ENCODE data around the gene OR52N5. TPM values are rescaled to one million over a fixed set of nuclear protein-coding genes. Genes with fewer than 3 reads are reported as not detected.

The OR52N5 gene
- not detected for polyA plus RNA-seq (ENCODE audit: insufficient read length)

DNA sequence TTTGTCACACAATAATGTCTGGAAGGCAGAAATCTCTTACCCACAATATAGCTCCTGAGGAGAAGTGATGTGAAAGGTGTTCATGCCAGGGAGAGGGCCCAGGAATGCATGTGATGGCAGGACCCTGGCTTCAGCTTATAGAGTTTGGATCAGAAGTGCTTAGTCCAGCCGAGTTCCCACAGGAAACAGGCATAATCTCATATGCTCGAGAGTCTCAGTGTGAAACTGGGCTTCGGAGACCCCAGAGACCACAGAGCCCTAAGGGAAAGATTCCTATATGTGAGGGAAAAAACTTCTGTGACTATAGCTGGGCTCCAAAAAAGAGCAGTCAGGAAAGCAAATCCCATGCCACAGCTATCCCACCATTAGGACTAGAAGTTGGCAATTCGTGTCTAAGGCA, at the start of gene OR52N5:
Gene OR52N5, minus strand, starts transcription at position 101 of the 400 bp plus-strand sequence. CDS start 4,721 bp downstream, outside the sequence.
- no peak for DNase-seq

GRCh38 chr11:5831196-5831829, 48.2 kb upstream of the OR52N5 start:
- DNase-seq, result no peak

DNA sequence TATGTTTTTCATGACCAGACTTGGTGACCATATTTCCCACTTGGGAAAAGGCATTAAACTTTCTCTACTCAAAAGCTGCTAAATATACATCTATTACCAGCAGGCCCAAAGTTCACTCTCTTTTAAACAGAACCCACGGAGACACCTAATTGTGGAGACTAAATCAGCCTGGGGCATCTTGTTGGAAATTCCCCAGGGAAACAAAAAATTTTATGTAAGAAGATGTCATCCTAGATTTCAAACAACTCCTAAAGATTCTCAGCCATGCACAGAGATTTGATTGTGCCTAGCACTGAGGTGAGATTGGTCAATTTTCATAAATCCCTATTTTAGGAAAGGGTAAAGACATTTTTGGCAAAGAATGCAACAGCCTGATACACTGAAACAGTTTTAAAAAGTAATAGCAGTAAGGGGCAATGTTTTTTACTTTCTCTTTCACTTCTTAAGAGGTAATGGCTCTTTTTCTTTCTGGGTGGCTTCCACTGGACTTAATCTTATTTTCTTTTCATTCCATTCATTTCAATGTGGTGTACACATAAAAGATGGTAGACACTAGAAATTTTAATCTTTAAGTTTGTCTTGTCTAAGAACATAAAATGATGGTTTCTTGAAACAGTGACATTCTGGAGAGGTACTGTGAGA, 35.2 kb upstream of the OR52N5 start:
- DNase-seq, result no peak

DNA sequence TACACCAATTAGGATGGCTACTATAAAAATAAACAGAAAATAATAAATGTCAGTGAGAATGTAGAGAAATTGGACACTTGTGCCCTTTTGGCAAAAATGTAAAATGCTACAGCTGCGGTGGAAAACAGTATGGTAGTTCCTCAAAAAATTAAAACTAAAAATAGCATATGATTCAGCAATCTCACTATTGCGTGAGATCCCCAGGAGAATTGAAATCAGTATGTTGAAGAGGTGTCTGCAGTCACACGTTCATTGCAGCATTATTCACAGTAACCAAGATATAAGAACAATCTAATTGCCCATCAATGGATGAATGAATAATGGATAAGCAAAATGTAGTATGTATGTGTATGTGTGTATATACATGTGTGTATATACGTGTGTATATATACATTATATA, 32.4 kb upstream of the OR52N5 start:
- no peak for DNase-seq

- DNase-seq, result no peak
Measured at GRCh38 chr11:5809905-5810795, 27.0 kb upstream of the OR52N5 start.

- DNase-seq, result no peak
Measured at GRCh38 chr11:5809122-5809519, 26.0 kb upstream of the OR52N5 start.

DNA sequence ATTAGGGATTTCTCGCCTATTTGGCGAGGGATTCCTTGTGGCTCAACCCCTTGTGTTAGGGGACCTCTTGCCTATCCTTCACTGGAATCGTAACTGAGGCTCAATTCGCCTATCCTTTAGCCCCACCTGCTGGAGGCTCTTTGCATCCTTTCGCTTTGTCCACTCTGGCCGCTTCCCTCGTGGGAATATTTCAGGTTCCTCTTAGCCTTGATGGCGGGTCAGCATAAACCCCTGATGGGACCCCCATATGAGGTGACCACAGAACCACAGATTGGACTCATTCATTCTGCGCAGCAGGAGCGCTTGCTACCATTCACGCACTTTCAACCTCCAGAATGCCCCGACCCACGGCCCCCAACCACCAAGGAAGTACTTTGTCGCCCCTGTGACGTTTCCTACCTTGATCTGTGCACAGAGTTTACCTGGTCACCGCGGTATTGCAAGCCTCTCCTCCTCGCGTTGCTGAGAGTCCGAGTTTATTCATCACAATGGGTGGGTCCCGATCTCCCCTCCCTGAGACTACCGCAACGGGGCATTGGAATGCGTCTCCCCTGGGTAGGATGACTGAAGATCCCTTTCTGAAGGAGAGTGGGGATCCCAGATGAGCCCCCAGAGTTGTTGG, 25.5 kb upstream of the OR52N5 start, which contains the start of gene OR52N2:
Gene OR52N2, plus strand, starts transcription at position 425 of the 622 bp plus-strand sequence. CDS start 11,412 bp downstream, outside the sequence.
- peak; percentile 70 for DNase-seq

GRCh38 chr11:5807580-5807979, 24.4 kb upstream of the OR52N5 start:
- DNase-seq, result no peak

DNA sequence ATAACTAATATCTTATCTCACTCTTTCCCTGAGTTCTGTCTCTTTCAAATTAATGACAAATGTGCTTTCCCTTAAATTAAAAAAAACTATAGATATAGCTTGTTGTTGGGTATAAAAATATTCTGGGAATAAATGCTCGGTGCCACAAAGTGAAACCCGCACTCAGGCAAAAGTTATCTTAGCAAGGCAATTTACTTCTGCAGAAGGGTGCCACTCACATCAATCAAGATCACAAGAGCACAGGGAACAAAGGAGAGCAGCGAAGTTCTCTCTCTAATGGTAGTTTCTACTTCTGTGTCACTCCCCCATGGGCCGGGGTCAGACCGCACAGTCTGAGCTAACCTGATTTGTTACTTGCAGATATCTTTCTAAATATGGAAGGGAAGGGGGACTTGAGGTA, 20.8 kb upstream of the OR52N5 start:
- no peak for DNase-seq

DNA sequence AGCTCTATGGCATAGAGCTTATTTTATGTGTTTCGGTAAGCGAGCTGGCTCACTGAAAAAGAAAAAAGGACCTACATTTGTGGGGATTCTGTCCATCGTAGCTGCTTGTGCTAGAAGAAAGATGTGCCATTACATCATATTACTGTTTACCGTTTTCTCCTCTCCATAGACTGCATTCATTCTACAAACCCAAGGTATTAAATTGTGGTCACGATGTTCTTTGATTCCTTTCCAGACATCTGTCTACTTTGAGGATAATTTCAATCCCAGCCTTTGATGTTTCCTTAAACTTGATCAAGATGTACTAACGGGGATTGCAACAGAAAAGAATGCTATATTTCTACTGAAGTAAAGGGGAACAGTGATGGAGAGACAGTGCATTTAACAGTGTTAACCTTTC, 13.4 kb upstream of the OR52N5 start:
- no peak for DNase-seq

- no peak for DNase-seq
Measured at GRCh38 chr11:5791165-5791564, 8.0 kb upstream of the OR52N5 start, which contains the start of gene OR52N1. Gene OR52N1 (minus strand): TSS chr11:5791265. CDS start chr11:5788816, 2,449 bp downstream.

GRCh38 chr11:5767056-5767455, 16.1 kb downstream of the OR52N5 start:
- DNase-seq, result no peak

DNA sequence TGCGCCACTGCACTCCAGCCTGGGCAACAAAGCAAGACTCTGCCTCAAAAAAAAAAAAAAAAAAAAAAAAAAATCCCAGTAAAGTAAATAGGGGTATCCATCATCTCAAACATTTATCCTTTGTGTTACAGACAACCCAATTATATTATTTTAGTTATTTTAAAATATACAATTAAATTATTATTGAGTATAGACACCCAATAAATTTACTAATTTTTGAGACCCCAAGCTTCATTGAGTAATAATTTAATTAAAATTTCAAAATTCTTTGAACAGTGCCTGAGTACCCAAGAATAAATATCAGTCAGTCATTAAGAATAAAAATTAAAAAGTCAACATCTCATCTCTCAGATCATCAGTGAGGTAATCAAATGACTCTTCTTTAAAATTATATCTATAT, 29.2 kb downstream of the OR52N5 start, which contains the start of gene OR52N4:
Gene OR52N4, plus strand, starts transcription at position 301 of the 400 bp plus-strand sequence. CDS start 498 bp downstream, outside the sequence.
- DNase-seq, result no peak

DNA sequence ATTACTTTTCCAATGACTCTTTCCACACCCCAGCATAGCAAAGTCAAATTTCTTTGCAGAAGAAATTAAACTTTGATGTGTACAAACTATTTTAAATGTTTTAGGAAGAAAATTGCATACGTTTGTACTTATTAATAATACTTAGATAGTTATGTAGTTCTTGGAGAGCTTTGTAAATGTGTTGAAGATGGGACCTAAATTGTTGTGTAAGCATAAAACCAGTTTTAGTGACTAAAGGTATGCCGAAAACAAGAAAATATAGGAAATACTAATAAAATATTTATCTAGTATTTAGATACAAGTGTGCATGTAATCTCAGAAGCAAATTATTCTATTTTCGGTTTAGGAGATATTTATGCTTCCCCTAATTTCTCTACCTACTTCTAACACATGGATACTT, 33.3 kb downstream of the OR52N5 start:
- no peak for DNase-seq

DNA sequence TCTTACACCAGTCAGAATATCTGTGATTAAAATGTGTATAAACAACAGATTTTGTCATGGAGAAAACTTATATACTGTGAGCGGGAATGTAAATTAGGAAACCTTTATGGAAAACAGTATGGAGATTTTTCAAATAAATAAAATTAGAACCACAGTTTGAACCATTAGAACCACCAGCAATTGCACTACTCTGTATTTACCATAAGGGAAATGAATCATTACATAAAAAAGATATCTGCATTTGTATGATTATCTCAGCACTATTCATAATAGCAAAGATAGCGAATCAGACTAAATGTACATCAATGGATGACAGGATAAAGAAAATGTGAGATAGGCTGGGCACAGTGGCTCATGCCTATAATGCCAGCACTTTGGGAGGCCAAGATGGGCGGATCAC, 36.5 kb downstream of the OR52N5 start:
- DNase-seq, result no peak

GRCh38 chr11:5738431-5738830, 44.7 kb downstream of the OR52N5 start:
- no peak for DNase-seq

- DNase-seq, result no peak
Measured at GRCh38 chr11:5737670-5738392, 45.3 kb downstream of the OR52N5 start.

DNA sequence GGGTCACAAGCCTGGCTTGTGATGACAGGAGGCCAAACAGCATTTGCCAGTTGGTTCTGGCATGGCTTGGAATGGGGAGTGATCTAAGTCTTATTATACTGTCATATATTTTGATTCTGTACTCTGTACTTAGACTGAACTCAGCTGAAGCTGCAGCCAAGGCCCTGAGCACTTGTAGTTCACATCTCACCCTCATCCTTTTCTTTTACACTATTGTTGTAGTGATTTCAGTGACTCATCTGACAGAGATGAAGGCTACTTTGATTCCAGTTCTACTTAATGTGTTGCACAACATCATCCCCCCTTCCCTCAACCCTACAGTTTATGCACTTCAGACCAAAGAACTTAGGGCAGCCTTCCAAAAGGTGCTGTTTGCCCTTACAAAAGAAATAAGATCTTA, 46.1 kb downstream of the OR52N5 start:
- no peak for DNase-seq

DNA sequence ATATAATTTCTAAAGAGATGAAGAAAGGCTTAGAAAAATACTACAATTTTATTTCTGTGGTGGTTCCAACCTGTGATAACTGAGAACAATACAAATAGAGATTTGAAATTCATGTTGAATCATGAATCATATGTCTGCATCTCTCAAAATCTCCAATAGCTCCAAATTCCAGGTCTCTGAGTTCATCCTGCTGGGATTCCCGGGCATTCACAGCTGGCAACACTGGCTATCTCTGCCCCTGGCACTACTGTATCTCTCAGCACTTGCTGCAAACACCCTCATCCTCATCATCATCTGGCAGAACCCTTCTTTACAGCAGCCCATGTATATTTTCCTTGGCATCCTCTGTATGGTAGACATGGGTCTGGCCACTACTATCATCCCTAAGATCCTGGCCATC, 46.8 kb downstream of the OR52N5 start, which contains the start of gene OR56B1:
Gene OR56B1, plus strand, starts transcription at position 53 of the 400 bp plus-strand sequence. Its CDS starts 69 bp downstream, at position 122.
- no peak for DNase-seq

- DNase-seq, result no peak
Measured at GRCh38 chr11:5727691-5728090, 55.5 kb downstream of the OR52N5 start.

DNA sequence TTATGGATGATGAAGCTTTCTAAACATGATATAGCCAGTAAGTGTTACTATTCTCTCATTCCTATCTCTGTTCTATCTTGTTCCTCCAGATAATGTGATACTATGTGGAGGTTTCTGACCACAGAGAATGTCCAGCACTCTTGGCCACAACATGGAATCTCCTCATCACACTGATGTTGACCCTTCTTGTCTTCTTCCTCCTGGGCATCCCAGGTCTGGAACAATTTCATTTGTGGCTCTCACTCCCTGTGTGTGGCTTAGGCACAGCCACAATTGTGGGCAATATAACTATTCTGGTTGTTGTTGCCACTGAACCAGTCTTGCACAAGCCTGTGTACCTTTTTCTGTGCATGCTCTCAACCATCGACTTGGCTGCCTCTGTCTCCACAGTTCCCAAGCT, 56.8 kb downstream of the OR52N5 start:
- no peak for DNase-seq
